ENCODE data around the gene CABP7. TPM values are rescaled to one million over a fixed set of nuclear protein-coding genes. Genes with fewer than 3 reads are reported as not detected.

Gene CABP7
- total RNA-seq, 1 experiment from 2014 or later, result not detected

GRCh38 chr22:29702000-29702930 lies 17.5 kb upstream of the CABP7 start:
- no peak for DNase-seq (ENCODE audit: low read depth)

- DNase-seq (ENCODE audit: low read depth), result no peak
Observed at GRCh38 chr22:29702931-29703501, 16.8 kb upstream of the CABP7 start.

GRCh38 chr22:29703569-29704195 lies 16.1 kb upstream of the CABP7 start:
- no peak for DNase-seq (ENCODE audit: low read depth)

- peak; percentile 21 for DNase-seq (ENCODE audit: low read depth)
Observed at GRCh38 chr22:29704528-29705285, 15.1 kb upstream of the CABP7 start.

- no peak for DNase-seq (ENCODE audit: low read depth)
Observed at GRCh38 chr22:29705651-29706050, 14.2 kb upstream of the CABP7 start.

- no peak for DNase-seq (ENCODE audit: low read depth)
Observed at GRCh38 chr22:29706486-29706885, 13.3 kb upstream of the CABP7 start.

- no peak for DNase-seq (ENCODE audit: low read depth)
Observed at GRCh38 chr22:29707010-29707409, 12.8 kb upstream of the CABP7 start.

- DNase-seq (ENCODE audit: low read depth), result no peak
Observed at GRCh38 chr22:29707471-29707870, 12.3 kb upstream of the CABP7 start.

- no peak for DNase-seq (ENCODE audit: low read depth)
Observed at GRCh38 chr22:29710193-29710592, 9.6 kb upstream of the CABP7 start.

- peak; percentile 45 for DNase-seq (ENCODE audit: low read depth)
Observed at GRCh38 chr22:29710922-29711593, 8.7 kb upstream of the CABP7 start.

GRCh38 chr22:29712119-29712518 lies 7.7 kb upstream of the CABP7 start:
- no peak for DNase-seq (ENCODE audit: low read depth)

- DNase-seq (ENCODE audit: low read depth), result no peak
Observed at GRCh38 chr22:29713156-29713727, 6.6 kb upstream of the CABP7 start.

- no peak for DNase-seq (ENCODE audit: low read depth)
Observed at GRCh38 chr22:29715240-29715639, 4.6 kb upstream of the CABP7 start.

- DNase-seq (ENCODE audit: low read depth), result no peak
Observed at GRCh38 chr22:29715705-29716104, 4.1 kb upstream of the CABP7 start.

GRCh38 chr22:29716814-29717545 lies 2.8 kb upstream of the CABP7 start:
- DNase-seq (ENCODE audit: low read depth), result peak; percentile 73

GRCh38 chr22:29717789-29718188 lies 2.0 kb upstream of the CABP7 start:
- DNase-seq (ENCODE audit: low read depth), result no peak

- no peak for DNase-seq (ENCODE audit: low read depth)
Observed at GRCh38 chr22:29718949-29719898, 579 bp upstream of the CABP7 start.

GRCh38 chr22:29720811-29721323 lies 1.1 kb downstream of the CABP7 start:
- no peak for DNase-seq (ENCODE audit: low read depth)

- no peak for DNase-seq (ENCODE audit: low read depth)
Observed at GRCh38 chr22:29722151-29722550, 2.3 kb downstream of the CABP7 start.
